NCI-H82 treated with DMSO at 0.1 percent for 48 hours (cell line): ENCODE data around the gene PIGM.

Source experiments
- DNase-seq: peaks from one replicate; lab custom pipeline; 2025; ENCODE audit not compliant: unreplicated experiment; lab: John Stamatoyannopoulos, UW

Gene PIGM

DNA sequence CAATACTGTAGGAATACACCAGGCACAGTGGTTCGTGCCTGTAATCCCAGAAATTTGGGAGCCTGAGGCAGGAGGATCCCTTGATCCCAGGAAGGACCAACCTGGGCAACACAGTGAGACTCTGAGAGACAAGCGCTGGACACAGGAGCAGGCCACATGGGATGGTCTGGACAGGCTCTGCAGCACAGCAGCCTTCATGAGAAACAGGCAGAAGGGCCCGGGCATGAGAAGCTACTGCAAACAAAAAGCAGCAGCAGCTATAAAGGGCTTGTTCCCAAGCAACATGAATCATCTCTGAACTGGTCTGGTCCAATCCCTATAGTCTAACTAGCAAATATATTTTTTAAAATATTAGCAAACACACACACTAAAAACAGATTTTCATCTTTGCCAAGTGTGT lies 42.2 kb downstream of the PIGM start:
- no peak for DNase-seq

DNA sequence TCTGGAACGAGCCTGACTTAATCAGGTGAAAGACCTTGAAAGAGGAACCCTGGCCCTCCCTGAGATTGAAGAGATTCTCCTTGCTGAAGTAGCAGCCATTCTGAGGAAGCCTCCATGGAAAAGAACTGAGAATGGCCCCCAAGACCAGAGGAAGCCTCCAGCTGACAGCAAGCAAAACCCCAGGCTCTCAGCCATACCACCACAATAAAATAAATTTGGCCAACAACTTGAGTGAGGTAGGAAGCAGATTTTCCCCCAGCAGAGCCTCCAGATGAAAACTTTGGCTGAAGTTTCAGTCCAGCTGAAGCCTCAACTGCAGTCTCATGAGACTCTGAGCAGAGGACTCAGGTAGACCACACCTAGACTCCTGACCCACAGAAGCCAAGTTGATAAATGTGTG lies 43.8 kb downstream of the PIGM start:
- no peak for DNase-seq

DNA sequence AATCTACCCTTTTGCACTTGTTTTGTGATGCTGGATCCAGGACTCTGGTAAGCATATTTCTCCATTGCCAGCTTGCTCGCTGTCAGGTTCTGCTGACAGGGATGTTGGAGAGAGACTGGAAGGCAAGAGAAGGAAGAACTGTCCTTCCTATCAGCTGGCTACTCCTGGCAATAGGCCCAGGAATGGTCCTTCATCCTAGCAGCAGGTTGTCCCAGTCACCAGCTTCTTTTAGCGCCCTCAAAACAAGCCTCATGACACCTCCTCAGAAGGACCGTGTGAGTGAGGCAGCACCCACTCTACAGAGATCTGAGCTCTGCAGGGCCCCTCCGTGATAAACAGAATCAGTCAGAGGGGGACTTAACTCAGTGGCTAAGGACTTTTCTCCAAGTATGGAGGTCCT lies 44.6 kb downstream of the PIGM start:
- no peak for DNase-seq

DNA sequence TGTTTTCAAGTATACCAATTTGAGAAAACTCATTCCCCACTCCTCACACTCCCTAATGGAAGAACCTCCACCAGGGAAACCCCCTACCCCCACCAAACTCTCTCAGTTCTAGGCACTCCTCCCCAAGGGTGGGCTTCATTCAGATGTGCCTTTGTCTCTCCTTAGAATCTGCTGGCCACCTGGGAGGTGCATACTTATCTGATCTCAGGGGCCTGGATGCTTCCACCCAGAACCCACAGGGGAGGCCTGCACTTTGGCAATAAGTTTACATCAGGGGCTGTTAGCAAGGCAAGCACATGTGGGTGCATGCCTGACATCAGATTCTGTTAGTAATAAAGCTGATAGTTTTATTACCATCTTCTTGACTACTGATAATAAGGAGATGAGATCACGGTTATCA lies 45.3 kb downstream of the PIGM start:
- DNase-seq, result no peak

DNA sequence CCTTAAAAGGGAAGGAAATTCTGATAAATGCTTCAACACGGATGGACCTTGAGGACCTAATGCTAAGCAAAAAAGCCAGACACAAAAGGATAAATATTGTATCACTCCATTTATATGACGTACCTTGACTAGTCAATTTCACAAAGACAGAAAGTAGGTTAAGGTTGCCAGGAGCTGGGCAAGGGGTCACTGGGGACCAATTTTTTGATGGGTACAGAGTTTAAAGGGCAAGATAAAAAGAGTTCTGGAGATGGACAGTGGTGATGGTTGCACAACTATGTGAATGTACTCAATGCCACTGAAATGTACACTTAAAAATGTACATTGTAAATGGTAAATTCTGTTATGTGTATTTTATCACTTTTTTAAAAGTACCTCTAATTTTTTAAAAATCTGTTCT lies 45.7 kb downstream of the PIGM start:
- no peak for DNase-seq

DNA sequence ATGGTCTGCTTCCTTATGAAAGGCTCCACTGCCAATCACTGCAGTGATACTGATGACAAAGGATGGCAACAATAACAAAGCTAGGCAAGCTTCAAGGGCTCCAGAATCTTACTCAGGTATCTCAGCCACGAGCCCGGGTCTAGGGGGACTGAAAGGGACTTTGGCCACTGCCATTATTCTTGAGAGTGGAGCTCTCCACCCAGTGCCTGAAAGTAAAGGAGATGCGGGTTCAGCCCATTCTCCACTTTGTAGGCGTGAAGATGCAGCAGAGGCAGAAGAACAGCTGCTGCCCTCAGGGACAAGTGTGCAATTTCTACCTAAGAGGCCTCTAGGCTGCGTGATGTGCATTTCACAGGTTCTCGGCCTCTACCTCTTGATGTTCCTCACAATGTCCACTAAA lies 46.3 kb downstream of the PIGM start:
- DNase-seq, result no peak

DNA sequence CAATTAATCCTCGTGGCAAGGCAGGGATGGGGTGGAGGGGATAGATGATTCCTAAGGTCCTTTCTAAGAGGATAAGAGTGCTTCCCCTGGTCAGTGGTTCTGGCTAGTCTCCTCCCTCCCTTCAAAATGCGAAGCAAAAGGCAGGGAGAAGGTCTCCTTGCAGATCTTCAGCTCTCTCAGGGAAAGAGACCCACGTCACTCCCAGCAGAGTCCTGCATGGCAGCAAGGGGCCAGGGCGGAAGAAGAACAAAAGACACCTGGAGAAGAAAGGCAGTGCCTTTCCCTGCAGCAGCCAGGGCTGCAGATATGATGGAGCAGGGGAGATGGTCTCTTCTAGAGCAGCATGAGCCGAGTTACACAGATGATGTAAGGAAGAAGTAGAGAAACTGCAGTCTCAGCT lies 48.1 kb downstream of the PIGM start:
- no peak for DNase-seq

DNA sequence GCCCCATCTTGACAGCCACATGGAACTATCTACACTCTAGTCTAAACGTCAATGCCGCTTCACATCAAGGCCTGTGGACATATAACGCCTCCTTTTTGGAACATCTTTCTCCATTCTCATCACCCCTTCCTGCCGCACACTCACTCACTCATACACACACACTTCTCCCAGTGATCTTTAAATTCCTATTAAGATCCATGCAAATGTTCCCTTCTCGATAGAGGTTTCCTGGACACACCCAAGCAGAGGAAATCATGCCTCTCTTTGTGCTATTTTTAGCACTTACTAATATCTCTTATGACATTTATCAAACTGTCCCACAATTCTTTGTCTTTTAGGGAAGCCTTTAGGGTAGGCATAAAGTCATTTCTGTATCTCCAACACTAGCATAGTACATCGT lies 49.5 kb downstream of the PIGM start:
- DNase-seq, result no peak

DNA sequence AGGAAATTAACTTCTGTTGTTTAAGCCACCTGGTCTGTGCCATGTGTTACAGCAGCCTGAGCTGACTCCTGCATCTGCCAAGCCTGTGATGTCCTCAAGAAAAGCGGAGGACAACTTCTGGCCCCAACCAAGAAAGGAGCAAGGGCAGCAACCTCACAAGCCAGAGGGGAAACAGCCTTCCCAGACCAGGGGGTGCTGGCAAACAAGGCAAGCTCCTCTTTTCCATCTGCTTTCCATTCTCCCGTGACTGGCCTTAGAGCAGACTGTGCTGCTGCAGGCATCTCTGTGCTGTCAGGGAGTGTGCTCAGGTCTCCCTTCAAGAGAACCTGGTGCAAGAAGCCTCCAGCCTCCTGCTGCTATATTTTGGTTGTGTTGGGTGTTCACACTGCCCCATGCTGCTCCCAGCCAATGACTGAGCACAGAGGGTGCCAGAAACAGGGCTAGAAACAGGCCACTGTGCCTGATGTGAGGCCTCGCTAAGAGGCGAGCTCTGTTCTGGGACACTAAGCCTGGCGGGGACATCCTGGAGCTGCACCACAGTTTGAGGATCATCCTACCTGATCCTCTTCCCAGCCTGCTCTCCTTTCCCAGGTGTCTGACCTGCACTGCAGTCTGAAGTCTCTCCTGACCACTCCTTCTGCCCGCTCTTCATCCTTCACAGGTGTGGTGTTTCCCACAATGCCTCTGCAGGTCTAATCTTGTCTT lies 50.3 kb downstream of the PIGM start:
- DNase-seq, result no peak

DNA sequence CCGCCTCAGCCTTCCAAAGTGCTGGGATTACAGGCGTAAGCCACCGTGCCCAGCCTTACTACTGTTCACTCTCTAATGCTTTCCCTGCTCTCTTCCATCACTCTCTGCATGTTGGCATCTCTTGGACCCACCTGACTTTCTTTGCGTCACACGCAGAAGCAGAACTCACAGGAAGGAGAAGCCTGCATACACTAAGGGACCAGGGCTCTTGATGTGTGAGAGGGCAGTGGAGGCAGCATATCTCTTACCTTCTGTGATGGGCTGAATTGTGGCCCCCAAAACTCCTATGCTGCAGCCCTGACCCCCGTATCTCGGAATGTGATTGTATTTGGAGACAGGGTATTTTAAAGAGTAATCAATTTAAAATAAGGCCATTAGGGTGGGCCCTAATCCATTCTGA lies 51.0 kb downstream of the PIGM start:
- no peak for DNase-seq

DNA sequence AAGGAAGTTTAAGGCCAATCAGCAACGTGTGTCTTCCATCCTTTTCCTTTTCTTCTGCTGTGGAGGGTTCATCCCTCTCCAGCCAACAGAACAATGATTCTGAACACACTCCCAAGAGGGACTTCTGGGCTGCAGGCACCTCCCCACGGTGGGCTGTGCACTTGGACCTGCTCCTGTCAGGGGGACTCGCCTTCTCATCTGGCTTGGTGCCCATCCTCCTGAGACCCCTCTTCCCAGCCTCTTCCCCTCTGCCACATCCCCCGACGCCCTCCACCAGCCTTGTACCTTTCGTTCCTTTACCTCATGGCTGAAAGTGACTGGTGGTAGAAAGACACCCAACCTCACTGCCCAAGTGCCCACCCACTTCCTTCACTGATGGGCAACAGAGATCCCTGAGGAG lies 51.7 kb downstream of the PIGM start:
- DNase-seq, result no peak

DNA sequence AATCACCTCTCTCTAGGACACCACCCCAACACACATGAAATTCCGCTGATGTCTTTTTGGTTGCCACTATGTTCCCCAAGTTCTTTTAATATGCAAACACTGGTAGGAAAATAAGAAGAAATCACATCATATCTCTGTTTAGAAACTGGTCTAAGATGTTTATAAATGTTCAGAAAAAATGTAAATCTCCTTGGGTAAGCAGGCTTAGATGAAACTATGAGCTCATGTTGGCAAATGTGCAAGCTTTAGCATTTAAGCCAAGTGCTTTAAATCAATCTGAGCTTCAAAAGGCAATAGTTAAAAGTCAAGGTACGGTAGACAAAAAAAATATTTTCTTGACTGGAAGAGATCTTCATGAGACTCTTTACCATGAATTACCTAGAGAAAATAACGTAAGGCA lies 52.5 kb downstream of the PIGM start:
- DNase-seq, result no peak

DNA sequence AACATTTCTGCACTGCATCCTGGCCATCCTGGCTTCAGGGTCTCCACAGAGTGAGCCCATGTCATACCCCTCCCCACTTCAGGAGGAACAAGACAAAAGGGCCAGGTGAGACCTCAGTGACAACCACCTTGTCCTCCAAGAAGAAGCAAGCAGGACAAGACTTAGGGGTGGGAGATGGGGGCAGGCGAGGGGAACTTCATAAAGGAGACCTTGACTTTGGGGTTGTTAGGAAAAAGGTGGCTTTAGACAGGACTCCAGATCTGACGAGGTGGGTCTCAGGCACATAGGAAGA lies 53.7 kb downstream of the PIGM start:
- no peak for DNase-seq

DNA sequence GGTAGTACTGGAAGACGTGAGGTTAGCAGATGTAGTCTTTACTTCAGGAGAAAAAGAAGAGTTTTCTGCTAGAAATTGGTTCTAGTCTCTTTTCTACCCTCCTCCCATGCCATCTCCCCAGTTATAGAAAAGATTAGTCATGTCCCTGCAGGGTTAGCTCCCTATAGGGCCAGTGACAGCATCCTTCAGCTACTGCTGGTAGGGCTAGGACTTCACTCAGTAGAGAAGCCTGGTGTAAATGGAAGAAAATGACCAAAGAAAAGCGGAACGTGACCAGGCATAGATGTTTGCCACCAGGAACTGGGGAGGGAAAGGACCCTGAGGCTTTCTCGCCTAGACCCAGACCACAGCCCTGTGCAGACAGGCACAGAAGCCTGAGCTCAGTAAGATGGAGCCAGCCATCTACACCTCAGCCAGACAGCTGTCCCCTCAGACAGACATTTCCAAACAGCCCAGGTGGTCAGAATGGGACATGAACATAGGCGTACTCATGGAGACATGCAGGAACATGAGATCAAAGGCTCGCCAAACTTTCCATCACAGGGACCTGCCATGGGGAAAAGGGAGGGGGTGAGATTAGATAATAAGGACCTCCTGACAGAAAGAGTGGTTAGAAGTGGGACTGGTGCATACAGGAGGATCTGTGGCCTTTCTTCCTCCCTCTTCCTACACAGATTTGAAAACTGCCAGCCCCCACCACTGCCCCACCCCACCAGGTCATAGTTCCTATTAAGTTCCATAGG lies 54.3 kb downstream of the PIGM start:
- no peak for DNase-seq
